Right lobe of liver (tissue), 4 donors: ENCODE data around the gene CACNA1D.

Experiments
- CTCF ChIP-seq, 4 donors: fragments of 200-600 bp in 3 of 4; fragments of 450-650 bp in 1 of 4; IDR thresholded peaks; one replicate each; pipeline versions ENCODE4 v1.5.1 to v1.8.0; 2016 to 2022; ENCODE audit warnings: antibody characterized with exemption in 4 of 4, mild to moderate bottlenecking in 2 of 4
- POLR2A ChIP-seq: fragments of 450-650 bp; IDR thresholded peaks from one replicate; pipeline ENCODE4 v1.6.1; 2017; ENCODE audit warnings: antibody characterized with exemption, mild to moderate bottlenecking
- donor health status: DM: no; HTN: no; CAD: no.
- donor health status: DM: no; HTN: no; CAD: no.
- donor health status: DM: no; HTN: yes; CAD: no.

- no peak for TF ChIP-seq CTCF (IDR thresholded peaks at IDR 0.05)
- no peak for TF ChIP-seq POLR2A
Observed at GRCh38 chr3:53758846-53759245, 264.4 kb downstream of the CACNA1D start.
